GM12878 (cell line): ENCODE results near the gene PPIB. TPM values are rescaled to one million over a fixed set of nuclear protein-coding genes. Genes with fewer than 3 reads are reported as not detected.
A peak's percentile ranks its signal among the peaks of the same experiment; 100 is the strongest.

Experiments used
- ATAC-seq: fragments of 200-7000 bp; cut with Tn5 transposase; 3 replicates; pipeline ENCODE4 v1.9.1; 2020; ENCODE audit warnings: mild to moderate bottlenecking, moderate library complexity
- BruUV-seq: library from RNA; stranded (reverse); fragments of 400-500 nt; replicated peaks from 2 replicates; lab custom pipeline; 2021; lab: Mats Ljungman, UMichigan
- CTCF ChIA-PET: fragments of 300-600 bp; sonication (Branson Sonifier 250); formaldehyde crosslinking; extraction: SDS; loops from one replicate; lab custom pipeline; 2021; ENCODE audit warnings: inconsistent platforms; lab: Yijun Ruan, JAX
- POLR2A ChIA-PET: fragments of 350-600 bp; formaldehyde crosslinking; extraction: SDS; loops from one replicate; lab custom pipeline; 2021; ENCODE audit warnings: inconsistent platforms; lab: Charles Lee
- RAD21 ChIA-PET: fragments of 300-600 bp; sonication (Branson Sonifier 250); formaldehyde crosslinking; loops from one replicate; lab custom pipeline; 2023; ENCODE audit warnings: antibody characterized with exemption; ENCODE audit not compliant: unreplicated experiment; lab: Charles Lee
- SMC1A ChIA-PET: fragments of 300-600 bp; sonication (Branson Sonifier 250); formaldehyde crosslinking; loops from one replicate; lab custom pipeline; 2023; ENCODE audit not compliant: unreplicated experiment, uncharacterized antibody; lab: Charles Lee
- DNase-seq: peaks from one replicate; pipeline ENCODE4 v3.0.0-alpha.2; 2011; ENCODE audit warnings: low read depth, low spot score
- FAIRE-seq: peaks from 3 replicates; lab custom pipeline; 2011; peaks lifted over from hg19 to GRCh38; lab: Jason Lieb, UNC
- H2AFZ ChIP-seq: 2 replicates; pipeline ENCODE4 v1.6.0; 2011; ENCODE audit warnings: low read depth, low read length, control low read depth; ENCODE audit not compliant: control insufficient read depth
- H3K27ac ChIP-seq: 2 replicates; pipeline ENCODE4 v1.5.1; 2011; ENCODE audit warnings: control low read depth; ENCODE audit not compliant: control insufficient read depth, insufficient read depth
- H3K27me3 ChIP-seq, 2 experiments: replicated peaks in 1 of 2; 2 replicates each; pipeline versions ENCODE4 v1.6.0 to v1.6.1; 2011; ENCODE audit warnings: low read length in 1 of 2; ENCODE audit not compliant: control insufficient read depth in 2 of 2, insufficient read depth in 2 of 2
- H3K36me3 ChIP-seq, 2 experiments: 2 replicates each; pipeline ENCODE4 v1.5.1; 2011; ENCODE audit warnings: low read length in 1 of 2; ENCODE audit not compliant: control insufficient read depth in 2 of 2, insufficient read depth in 2 of 2
- H3K4me1 ChIP-seq: 2 replicates; pipeline ENCODE4 v1.6.1; 2011; ENCODE audit warnings: mild to moderate bottlenecking, low read length, moderate library complexity, mixed read lengths; ENCODE audit not compliant: control insufficient read depth, insufficient read depth
- H3K4me2 ChIP-seq: 2 replicates; pipeline ENCODE4 v1.6.0; 2011; ENCODE audit warnings: control low read depth; ENCODE audit not compliant: control insufficient read depth, insufficient read depth
- H3K4me3 ChIP-seq: fragments of 200-600 bp; sonication (generic); 2 replicates; pipeline ENCODE4 v1.5.1; 2016
- H3K79me2 ChIP-seq: 2 replicates; pipeline ENCODE4 v1.6.0; 2011; ENCODE audit warnings: low read length; ENCODE audit not compliant: control insufficient read depth, insufficient read depth
- H3K9ac ChIP-seq: 2 replicates; pipeline ENCODE4 v1.8.0; 2011; ENCODE audit warnings: low read length, control low read depth, mixed read lengths; ENCODE audit not compliant: control insufficient read depth, insufficient read depth
- H3K9me3 ChIP-seq: replicated peaks from 3 replicates; pipeline ENCODE4 v1.5.1; 2011; ENCODE audit warnings: mild to moderate bottlenecking, low read length; ENCODE audit not compliant: control insufficient read depth, insufficient read depth
- H4K20me1 ChIP-seq: 2 replicates; pipeline ENCODE4 v1.6.0; 2011; ENCODE audit not compliant: control insufficient read depth, insufficient read depth
- ATF7 ChIP-seq: fragments of 450-650 bp; IDR thresholded peaks from 2 replicates; pipeline ENCODE4 v1.6.1; 2016; ENCODE audit warnings: low read depth, mild to moderate bottlenecking
- CEBPZ ChIP-seq: fragments of 150-350 bp; IDR thresholded peaks from 2 replicates; pipeline ENCODE4 v1.6.1; 2016; ENCODE audit warnings: low read depth, low read length
- FOXK2 ChIP-seq: fragments of 450-650 bp; IDR thresholded peaks from 2 replicates; pipeline ENCODE4 v1.6.1; 2017; ENCODE audit warnings: mild to moderate bottlenecking, moderate library complexity
- GATAD2B ChIP-seq: fragments of 450-650 bp; conservative IDR thresholded peaks from 2 replicates; pipeline ENCODE4 v1.6.1; 2017; ENCODE audit warnings: low read depth, mild to moderate bottlenecking, moderate library complexity
- LARP7 ChIP-seq: fragments of 450-650 bp; IDR thresholded peaks from 2 replicates; pipeline ENCODE4 v1.6.1; 2017; ENCODE audit warnings: mild to moderate bottlenecking
- MTA2 ChIP-seq: fragments of 450-650 bp; IDR thresholded peaks from 2 replicates; pipeline ENCODE4 v1.6.1; 2016; ENCODE audit warnings: low read depth, mild to moderate bottlenecking, moderate library complexity
- MYC ChIP-seq: IDR thresholded peaks from 2 replicates; pipeline ENCODE4 v1.6.1; 2011; ENCODE audit warnings: mild to moderate bottlenecking, low read length, moderate library complexity, inconsistent platforms; ENCODE audit not compliant: insufficient read depth, insufficient replicate concordance, insufficient read length, severe bottlenecking
- NR2C2 ChIP-seq: IDR thresholded peaks from 2 replicates; pipeline ENCODE4 v1.6.1; 2011; ENCODE audit warnings: borderline replicate concordance, low read depth; ENCODE audit not compliant: control insufficient read depth, insufficient read length
- NRF1 ChIP-seq: conservative IDR thresholded peaks from 2 replicates; pipeline ENCODE4 v1.6.1; 2011; ENCODE audit warnings: mild to moderate bottlenecking, low read depth, low read length, improper control_type of control experiment
- POLR2A ChIP-seq: IDR thresholded peaks from 2 replicates; pipeline ENCODE4 v1.6.1; 2011; ENCODE audit warnings: low read depth, mild to moderate bottlenecking, low read length
- POU2F2 ChIP-seq: IDR thresholded peaks from 3 replicates; pipeline ENCODE4 v1.6.1; 2011; ENCODE audit warnings: low read depth, mild to moderate bottlenecking, low read length, borderline replicate concordance
- RAD21 ChIP-seq: IDR thresholded peaks from 2 replicates; pipeline ENCODE4 v1.6.1; 2011; ENCODE audit warnings: mild to moderate bottlenecking, low read depth, low read length, moderate library complexity; ENCODE audit not compliant: insufficient read depth
- SMAD5 ChIP-seq: IDR thresholded peaks from 2 replicates; pipeline ENCODE4 v1.6.1; 2016; ENCODE audit warnings: antibody characterized with exemption, low read depth
- SREBF2 ChIP-seq: IDR thresholded peaks from 2 replicates; pipeline ENCODE4 v1.6.1; 2012; ENCODE audit warnings: mild to moderate bottlenecking, low read length
- TARDBP ChIP-seq: IDR thresholded peaks from 2 replicates; pipeline ENCODE4 v1.6.1; 2016; ENCODE audit warnings: borderline replicate concordance
- TCF7 ChIP-seq: IDR thresholded peaks from 2 replicates; pipeline ENCODE4 v1.6.1; 2014; ENCODE audit warnings: antibody characterized with exemption, borderline replicate concordance
- ZNF207 ChIP-seq: fragments of 450-650 bp; IDR thresholded peaks from 2 replicates; pipeline ENCODE4 v1.6.1; 2014; ENCODE audit warnings: antibody characterized with exemption, mild to moderate bottlenecking, borderline replicate concordance
- ZNF274 ChIP-seq: IDR thresholded peaks from one replicate; pipeline ENCODE4 v1.8.0; 2011; ENCODE audit not compliant: insufficient read length, insufficient read depth
- WGBS: methylation state at CpG from one replicate; pipeline ENCODE4 v1.1.6; 2016; ENCODE audit warnings: low lambda C conversion rate; ENCODE audit not compliant: insufficient replicate concordance, insufficient coverage; ENCODE audit errors: missing lambda C conversion rate; 5-methylcytosine and 5-hydroxymethylcytosine counted together
- in situ Hi-C: fragments of 300-500 bp; cut with MboI; formaldehyde crosslinking; loops from 9 replicates; pipeline ENCODE4 v1.14.3; 2018; ENCODE audit warnings: mixed read lengths
- intact Hi-C: fragments of 100-400 bp; cut with micrococcal nuclease; formaldehyde crosslinking; loops from one replicate; pipeline ENCODE4 v1.14.2; 2022; ENCODE audit not compliant: unreplicated experiment
- polyA plus RNA-seq, 11 experiments: library from polyadenylated mRNA; depleted of rRNA in 4 of 11; unstranded in 6 of 11; stranded (reverse) in 5 of 11; fragments of >200 nt; fragmentation: Nextera tagmentation in 4 of 11; fragmentation: Illumina TruSeq in 1 of 11; extraction: Ambion mirVana in 4 of 11; extraction: Trizol in 1 of 11; gene quantifications; 1 replicate in 1 of 11; 2 replicates in 10 of 11; pipeline versions ENCODE4 v1.2.1 to v1.2.3, GENCODE V29; 2011 to 2016; ENCODE audit warnings: inconsistent platforms in 2 of 11, missing spikeins in 2 of 11, low read depth in 1 of 11
- total RNA-seq, 4 experiments: library from RNA; depleted of rRNA in 3 of 4; stranded (reverse); fragments of >200 nt in 3 of 4; fragmentation: Illumina TruSeq in 1 of 4; extraction: Trizol in 1 of 4; gene quantifications; 2 replicates each; pipeline versions ENCODE4 v1.2.1 to v1.2.3, GENCODE V29; 2013 to 2021

Gene PPIB
- total and polyA plus RNA-seq, 10 of the 15 experiments (the other 5 are each of a cell fraction or from before 2014, with no cell fraction given): 344 to 936 (median 508) TPM

- intact Hi-C loops: loop anchor here (1.0 to 10.0 kb wide), 3 partner anchors 59 to 678 kb away; partner anchors contain the start of gene CIAO2A
- RAD21 ChIA-PET: interaction anchor here (0.6 to 3.1 kb wide), 25 partner anchors 8 to 575 kb away, joined by 3 to 29 read pairs (median 5); partner anchors contain the start of genes CIAO2A, PPIB and SNX1
- WGBS: 1% methylated on average over 24 of the region's 27 CpGs
- H3K4me3 ChIP-seq: peak overlapping the region; percentile 82
- peak overlapping the region; percentile 30 for H3K27ac ChIP-seq
- no peaks in the 10 kb centered on the region for H3K27me3 ChIP-seq
- H3K4me1 ChIP-seq: peaks cover 35% of the 10 kb centered on the region
- ATAC-seq: peak; percentile 42
- H2AFZ ChIP-seq: peak overlapping the region; percentile 85
- H3K36me3 ChIP-seq: peaks cover 19 to 20% of the 10 kb centered on the region in 2 experiments; a peak in 3 of 4 replicates
- POLR2A ChIA-PET: interaction anchor here (0.6 to 4.0 kb wide), 7 partner anchors 9 to 1554 kb away, joined by 3 to 32 read pairs (median 5); partner anchors contain the start of genes CIAO2A, PPIB and SNX1
- H4K20me1 ChIP-seq: peaks cover 8% of the 10 kb centered on the region
- in situ Hi-C loops: no loop called here
- no peaks in the 10 kb centered on the region for H3K9me3 ChIP-seq
- no peak for DNase-seq
- no TSS peak for BruUV-seq
- SMC1A ChIA-PET: interaction anchor here (0.7 to 2.7 kb wide), 18 partner anchors 8 to 575 kb away, joined by 3 to 19 read pairs (median 4); partner anchors contain the start of genes DAPK2 and PPIB
- FAIRE-seq: no peak
- peak overlapping the region; percentile 82 for H3K4me2 ChIP-seq
- peak overlapping the region; percentile 58; the same call in 1 of the 2 replicates for H3K9ac ChIP-seq
- H3K79me2 ChIP-seq: peaks cover 21% of the 10 kb centered on the region
- CTCF ChIA-PET: interaction anchor here (0.6 to 5.6 kb wide), 39 partner anchors 9 to 920 kb away, joined by 3 to 98 read pairs (median 4); partner anchors contain the start of genes CIAO2A, PPIB and SNX1
- peak; percentile 25; the same call in 1 of the 2 replicates for TF ChIP-seq LARP7
- TF ChIP-seq SREBF2: no peak
- TF ChIP-seq POLR2A: 0 out of 2 replicates have a peak, but pooled peaks have one; percentile 3
- TF ChIP-seq RAD21: no peak
- no peak for TF ChIP-seq ZNF274
- TF ChIP-seq POU2F2: peak; percentile 70; the same call in 1 of the 3 replicates
- no peak for TF ChIP-seq ZNF207
- TF ChIP-seq MTA2: no peak
- TF ChIP-seq FOXK2: no peak
- TF ChIP-seq NRF1: no peak
- TF ChIP-seq CEBPZ: no peak
- no peak for TF ChIP-seq TARDBP
- TF ChIP-seq MYC: no peak
- TF ChIP-seq TCF7: no peak
- no peak for TF ChIP-seq SMAD5
- no peak for TF ChIP-seq ATF7
- TF ChIP-seq NR2C2: no peak
- no peak for TF ChIP-seq GATAD2B
Observed at GRCh38 chr15:64152507-64153387, 10.1 kb downstream of the PPIB start.
